GM21447 (cell line): ENCODE measurements around the gene NFIA.

ENCODE experiments used
- ATAC-seq: cut with Tn5 transposase; IDR thresholded peaks from one replicate; pipeline ENCODE4 v1.9.1; 2021; ENCODE audit not compliant: unreplicated experiment

The NFIA gene

GRCh38 chr1:61419657-61420056 lies 337.3 kb downstream of the NFIA start:
- no peak for ATAC-seq

GRCh38 chr1:61420243-61420642 lies 337.9 kb downstream of the NFIA start:
- ATAC-seq, result no peak

- no peak for ATAC-seq
These were observed 338.8 kb downstream of the NFIA start for GRCh38 chr1:61420909-61421835.

- ATAC-seq, result no peak
These were observed 341.3 kb downstream of the NFIA start for GRCh38 chr1:61423643-61424042.

GRCh38 chr1:61424382-61424781 lies 342.0 kb downstream of the NFIA start:
- ATAC-seq, result no peak

GRCh38 chr1:61425040-61425439 lies 342.7 kb downstream of the NFIA start:
- no peak for ATAC-seq

GRCh38 chr1:61426254-61426653 lies 343.9 kb downstream of the NFIA start:
- ATAC-seq, result no peak

GRCh38 chr1:61426885-61427284 lies 344.5 kb downstream of the NFIA start:
- no peak for ATAC-seq

- ATAC-seq, result no peak
These were observed 345.1 kb downstream of the NFIA start for GRCh38 chr1:61427510-61427909.

- no peak for ATAC-seq
These were observed 345.8 kb downstream of the NFIA start for GRCh38 chr1:61428146-61428545.

- no peak for ATAC-seq
These were observed 350.4 kb downstream of the NFIA start for GRCh38 chr1:61432616-61433388.

GRCh38 chr1:61433646-61434045 lies 351.3 kb downstream of the NFIA start:
- ATAC-seq, result no peak

GRCh38 chr1:61434276-61434675 lies 351.9 kb downstream of the NFIA start:
- ATAC-seq, result no peak

- ATAC-seq, result no peak
These were observed 352.9 kb downstream of the NFIA start for GRCh38 chr1:61435226-61435625.

GRCh38 chr1:61436016-61436415 lies 353.7 kb downstream of the NFIA start:
- ATAC-seq, result no peak

GRCh38 chr1:61436491-61437120 lies 354.2 kb downstream of the NFIA start:
- ATAC-seq, result no peak

- ATAC-seq, result no peak
These were observed 356.9 kb downstream of the NFIA start for GRCh38 chr1:61439234-61439633.

- ATAC-seq, result no peak
These were observed 359.4 kb downstream of the NFIA start for GRCh38 chr1:61441723-61442262.

GRCh38 chr1:61442544-61442943 lies 360.2 kb downstream of the NFIA start:
- ATAC-seq, result no peak

- no peak for ATAC-seq
These were observed 361.9 kb downstream of the NFIA start for GRCh38 chr1:61444288-61444687.

GRCh38 chr1:61445269-61445825 lies 363.0 kb downstream of the NFIA start:
- no peak for ATAC-seq
